DND-41 (cell line): ENCODE results near the gene ABHD17C.

ENCODE experiments used
- ATAC-seq: fragments of 200-7000 bp; cut with Tn5 transposase; 3 replicates; pipeline ENCODE4 v1.9.1; 2021; ENCODE audit warnings: low read depth; ENCODE audit not compliant: insufficient read depth
- DNase-seq: peaks from one replicate; pipeline ENCODE4 v3.0.0-alpha.2; 2020
- H2AFZ ChIP-seq: 2 replicates; pipeline ENCODE4 v1.6.0; 2012; ENCODE audit warnings: low read depth, low read length
- H3K27ac ChIP-seq: 2 replicates; pipeline ENCODE4 v1.5.1; 2012; ENCODE audit warnings: low read length, inconsistent platforms
- H3K27me3 ChIP-seq: fragments of 200-600 bp; sonication (generic); 2 replicates; pipeline ENCODE4 v1.6.0; 2012; ENCODE audit warnings: low read length, mild to moderate bottlenecking, inconsistent platforms; ENCODE audit not compliant: insufficient read depth, poor library complexity
- H3K36me3 ChIP-seq: 2 replicates; pipeline ENCODE4 v1.5.1; 2012; ENCODE audit warnings: low read length, inconsistent platforms; ENCODE audit not compliant: insufficient read depth
- H3K4me1 ChIP-seq: 2 replicates; pipeline ENCODE4 v1.5.1; 2012; ENCODE audit warnings: mild to moderate bottlenecking, low read length; ENCODE audit not compliant: insufficient read depth
- H3K4me2 ChIP-seq: 2 replicates; pipeline ENCODE4 v1.6.0; 2012; ENCODE audit warnings: mild to moderate bottlenecking, moderate library complexity, low read length, inconsistent platforms; ENCODE audit not compliant: insufficient read depth
- H3K4me3 ChIP-seq, 2 experiments: fragments of 200-600 bp in 1 of 2; shearing (Covaris generic) in 1 of 2; 2 replicates each; pipeline ENCODE4 v1.5.1; 2012 to 2016; ENCODE audit warnings: inconsistent platforms in 2 of 2, low read length in 2 of 2, mild to moderate bottlenecking in 2 of 2, low read depth in 1 of 2, moderate library complexity in 1 of 2
- H3K79me2 ChIP-seq: 2 replicates; pipeline ENCODE4 v1.6.0; 2012; ENCODE audit warnings: low read length, inconsistent platforms; ENCODE audit not compliant: insufficient read depth
- H3K9ac ChIP-seq: 2 replicates; pipeline ENCODE4 v1.6.0; 2012; ENCODE audit warnings: low read depth, mild to moderate bottlenecking, inconsistent platforms, low read length, moderate library complexity
- H3K9me3 ChIP-seq: 2 replicates; pipeline ENCODE4 v1.5.1; 2012; ENCODE audit warnings: low read length, moderate library complexity, mild to moderate bottlenecking, inconsistent platforms; ENCODE audit not compliant: insufficient read depth, severe bottlenecking
- H4K20me1 ChIP-seq: 2 replicates; pipeline ENCODE4 v1.6.0; 2012; ENCODE audit warnings: low read length; ENCODE audit not compliant: insufficient read depth
- EZH2 ChIP-seq: IDR thresholded peaks from 3 replicates; pipeline ENCODE4 v1.6.1; 2012; ENCODE audit warnings: borderline replicate concordance, low read depth, mild to moderate bottlenecking, moderate library complexity, low read length, inconsistent platforms; ENCODE audit not compliant: severe bottlenecking
- TF ChIP-seq, protein P1 (sequence below): IDR thresholded peaks from 2 replicates; pipeline ENCODE4 v1.5.1; 2012; ENCODE audit warnings: borderline replicate concordance, low read length, moderate library complexity, mild to moderate bottlenecking; ENCODE audit not compliant: poor library complexity, severe bottlenecking; ENCODE audit errors: extremely low read depth

The ABHD17C gene

DNA sequence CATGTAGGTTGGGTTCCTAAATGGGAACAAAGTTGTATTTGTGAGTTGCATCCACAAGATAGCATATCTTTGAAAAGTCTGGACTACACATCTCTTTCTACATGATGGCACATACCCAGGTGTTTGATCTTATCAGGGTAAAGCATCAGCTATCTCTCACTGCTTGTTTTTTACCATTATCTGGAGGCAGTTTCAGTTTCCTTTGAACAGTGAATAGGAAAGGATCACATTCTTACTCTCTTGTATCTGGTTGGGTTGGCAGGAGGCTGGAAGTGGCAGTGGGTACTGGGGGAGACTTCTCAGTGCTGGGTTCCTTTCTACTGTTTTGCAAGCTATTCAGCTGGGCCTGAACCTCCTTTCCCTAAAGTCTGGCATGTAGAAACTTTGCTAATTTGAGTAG lies 88.2 kb downstream of the ABHD17C start:
- H4K20me1 ChIP-seq = 0 out of 2 replicates have a peak, but pooled peaks cover 5% of the 10 kb centered on the region
- no peak overlapping the region for H3K9ac ChIP-seq
- H3K4me2 ChIP-seq = no peak overlapping the region
- DNase-seq (peak; percentile 21), ATAC-seq (peak; percentile 85)
- H3K79me2 ChIP-seq = no peaks in the 10 kb centered on the region
- no peaks in the 10 kb centered on the region for H3K27me3 ChIP-seq
- H3K36me3 ChIP-seq = no peaks in the 10 kb centered on the region
- H3K27ac ChIP-seq = no peak overlapping the region
- H2AFZ ChIP-seq = no peak overlapping the region
- no peaks in the 10 kb centered on the region for H3K4me1 ChIP-seq
- no peak overlapping the region for H3K4me3 ChIP-seq
- H3K9me3 ChIP-seq = no peaks in the 10 kb centered on the region
- TF ChIP-seq, protein P1, sequence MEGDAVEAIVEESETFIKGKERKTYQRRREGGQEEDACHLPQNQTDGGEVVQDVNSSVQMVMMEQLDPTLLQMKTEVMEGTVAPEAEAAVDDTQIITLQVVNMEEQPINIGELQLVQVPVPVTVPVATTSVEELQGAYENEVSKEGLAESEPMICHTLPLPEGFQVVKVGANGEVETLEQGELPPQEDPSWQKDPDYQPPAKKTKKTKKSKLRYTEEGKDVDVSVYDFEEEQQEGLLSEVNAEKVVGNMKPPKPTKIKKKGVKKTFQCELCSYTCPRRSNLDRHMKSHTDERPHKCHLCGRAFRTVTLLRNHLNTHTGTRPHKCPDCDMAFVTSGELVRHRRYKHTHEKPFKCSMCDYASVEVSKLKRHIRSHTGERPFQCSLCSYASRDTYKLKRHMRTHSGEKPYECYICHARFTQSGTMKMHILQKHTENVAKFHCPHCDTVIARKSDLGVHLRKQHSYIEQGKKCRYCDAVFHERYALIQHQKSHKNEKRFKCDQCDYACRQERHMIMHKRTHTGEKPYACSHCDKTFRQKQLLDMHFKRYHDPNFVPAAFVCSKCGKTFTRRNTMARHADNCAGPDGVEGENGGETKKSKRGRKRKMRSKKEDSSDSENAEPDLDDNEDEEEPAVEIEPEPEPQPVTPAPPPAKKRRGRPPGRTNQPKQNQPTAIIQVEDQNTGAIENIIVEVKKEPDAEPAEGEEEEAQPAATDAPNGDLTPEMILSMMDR = no peak
- no peak for TF ChIP-seq EZH2

DNA sequence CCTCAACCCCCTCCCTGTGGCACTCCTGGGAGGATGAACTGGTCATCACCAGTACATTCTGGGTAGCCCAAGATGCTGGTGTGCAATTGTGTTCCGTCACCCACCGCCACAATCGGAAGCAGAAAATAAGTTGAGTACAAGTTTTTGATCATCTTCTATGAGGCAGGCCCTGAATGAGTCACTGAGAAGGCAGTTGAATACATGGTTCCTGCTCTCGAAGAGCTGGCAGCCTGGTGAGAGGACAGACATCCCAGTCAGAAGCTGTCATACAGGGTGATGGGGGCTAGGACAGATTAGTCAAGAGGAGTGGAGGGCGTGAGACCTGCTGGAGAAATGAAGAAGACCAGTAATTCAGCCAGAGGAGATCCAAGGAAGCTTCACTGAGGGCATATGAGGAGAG lies 90.2 kb downstream of the ABHD17C start:
- no peaks in the 10 kb centered on the region for H3K79me2 ChIP-seq
- no peak overlapping the region for H2AFZ ChIP-seq
- H3K36me3 ChIP-seq = no peaks in the 10 kb centered on the region
- no peak overlapping the region for H3K4me2 ChIP-seq
- no peak overlapping the region for H3K9ac ChIP-seq
- no peaks in the 10 kb centered on the region for H3K9me3 ChIP-seq
- no peak overlapping the region for H3K4me3 ChIP-seq
- DNase-seq = no peak
- TF ChIP-seq, protein P1 = no peak
- no peak for TF ChIP-seq EZH2
- H4K20me1 ChIP-seq = 0 out of 2 replicates have a peak, but pooled peaks cover 5% of the 10 kb centered on the region
- no peak for ATAC-seq
- H3K27me3 ChIP-seq = peaks cover 6% of the 10 kb centered on the region
- no peaks in the 10 kb centered on the region for H3K4me1 ChIP-seq
- no peak overlapping the region for H3K27ac ChIP-seq

DNA sequence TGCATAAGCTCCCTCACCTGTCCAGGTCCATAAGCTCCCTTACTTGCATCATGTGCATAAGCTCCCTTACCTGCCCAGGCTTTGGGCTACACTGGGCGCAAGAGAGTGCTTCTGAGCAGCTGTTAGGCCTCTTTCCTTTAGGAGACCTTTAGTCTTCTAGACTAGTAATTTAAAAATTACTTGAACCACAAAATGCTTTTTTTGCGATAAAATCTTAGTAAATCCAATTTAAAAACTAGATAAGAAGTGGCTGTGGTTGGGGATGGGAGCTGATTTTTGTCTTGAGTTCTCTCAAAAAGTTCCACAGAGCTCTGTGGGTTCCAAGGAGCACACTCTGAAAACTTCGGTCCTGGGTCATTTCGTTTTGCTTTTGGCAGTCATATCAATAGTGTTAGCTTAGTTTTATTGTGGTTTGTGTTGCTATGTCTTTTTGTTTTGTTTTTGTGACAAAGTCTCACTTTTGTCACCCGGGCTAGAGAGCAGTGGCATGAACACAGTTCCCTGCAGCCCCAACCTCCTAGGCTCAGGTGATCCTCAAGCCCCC lies 90.8 kb downstream of the ABHD17C start:
- peaks cover 6% of the 10 kb centered on the region for H3K27me3 ChIP-seq
- no peak overlapping the region for H3K4me3 ChIP-seq
- 0 out of 2 replicates have a peak, but pooled peaks cover 5% of the 10 kb centered on the region for H4K20me1 ChIP-seq
- DNase-seq (no peak), ATAC-seq (no peak)
- H3K4me2 ChIP-seq = no peak overlapping the region
- H2AFZ ChIP-seq = no peak overlapping the region
- H3K27ac ChIP-seq = no peak overlapping the region
- TF ChIP-seq EZH2 = no peak
- TF ChIP-seq, protein P1 = no peak
- no peaks in the 10 kb centered on the region for H3K9me3 ChIP-seq
- no peak overlapping the region for H3K9ac ChIP-seq
- H3K79me2 ChIP-seq = no peaks in the 10 kb centered on the region
- H3K4me1 ChIP-seq = no peaks in the 10 kb centered on the region
- no peaks in the 10 kb centered on the region for H3K36me3 ChIP-seq
